CD4-positive, alpha-beta T cell treated with Interleukin-4 for 1 hour (primary cell): ENCODE measurements around the gene PNMA8A.
"Not testable (repeated sequence)": the region's sequence is repeated elsewhere in the genome, so short reads cannot be mapped to it uniquely, and the experiment has no call there.

Source experiments
- DNase-seq, 2 donors: peaks; one replicate each; pipeline ENCODE4 v3.0.0-alpha.2; 2020 to 2022

Gene PNMA8A

GRCh38 chr19:46471116-46471733, at the start of gene PNMA8A:
PNMA8A (minus strand) TSS chr19:46471563; CDS start chr19:46471035, 528 bp downstream.
- peak in 1 of 2 donors; percentile 36 for DNase-seq

DNA sequence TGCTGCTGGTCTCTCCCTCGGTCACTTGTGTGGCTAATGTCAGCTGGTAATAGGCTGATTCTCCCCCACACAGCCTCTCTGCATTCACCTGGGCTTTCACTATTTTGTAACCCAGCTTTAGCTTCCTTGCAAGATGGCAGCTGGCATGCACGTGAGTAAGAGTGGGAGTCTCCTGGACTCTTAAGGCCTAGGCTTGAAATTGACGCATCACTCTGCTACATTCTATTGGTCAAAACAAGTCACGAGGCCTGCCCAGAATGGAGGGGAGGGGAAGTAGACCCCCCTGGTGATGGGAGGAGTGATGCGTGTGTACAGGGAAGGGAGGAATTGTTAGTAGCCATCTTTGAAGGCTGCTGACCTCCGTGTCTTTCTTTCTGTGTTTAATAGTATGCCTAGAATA, 49.3 kb upstream of the PNMA8A start:
- no peak for DNase-seq

GRCh38 chr19:46517471-46517870, 46.1 kb upstream of the PNMA8A start:
- DNase-seq: no peak

GRCh38 chr19:46515879-46516350, 44.6 kb upstream of the PNMA8A start:
- DNase-seq: peak; percentile 39 to 55

- no peak for DNase-seq
Observed at GRCh38 chr19:46515290-46515609, 43.9 kb upstream of the PNMA8A start.

GRCh38 chr19:46514589-46515289, 43.4 kb upstream of the PNMA8A start:
- no peak for DNase-seq

- DNase-seq: peak; percentile 65 to 71
Observed at GRCh38 chr19:46513461-46514236, 42.3 kb upstream of the PNMA8A start.

DNA sequence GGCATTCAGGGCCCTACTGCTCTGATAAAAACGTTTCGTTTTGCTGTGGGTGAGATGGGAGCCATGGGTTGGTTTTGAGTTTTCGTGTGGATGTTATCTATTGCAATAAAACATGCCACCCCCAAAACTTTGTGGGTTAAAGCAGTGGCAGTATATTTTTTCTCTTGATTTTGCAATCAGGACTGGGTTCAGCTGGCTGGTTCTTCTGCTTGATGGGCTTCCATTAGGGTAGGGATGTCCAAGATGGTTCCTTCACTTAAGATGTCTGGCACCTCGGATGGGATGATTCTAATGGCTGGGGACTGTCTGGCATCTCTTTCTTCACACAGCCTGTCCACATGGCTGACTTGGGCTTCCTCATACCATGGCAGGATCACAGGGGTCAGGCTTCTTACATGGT, 39.9 kb upstream of the PNMA8A start:
- no peak for DNase-seq

DNA sequence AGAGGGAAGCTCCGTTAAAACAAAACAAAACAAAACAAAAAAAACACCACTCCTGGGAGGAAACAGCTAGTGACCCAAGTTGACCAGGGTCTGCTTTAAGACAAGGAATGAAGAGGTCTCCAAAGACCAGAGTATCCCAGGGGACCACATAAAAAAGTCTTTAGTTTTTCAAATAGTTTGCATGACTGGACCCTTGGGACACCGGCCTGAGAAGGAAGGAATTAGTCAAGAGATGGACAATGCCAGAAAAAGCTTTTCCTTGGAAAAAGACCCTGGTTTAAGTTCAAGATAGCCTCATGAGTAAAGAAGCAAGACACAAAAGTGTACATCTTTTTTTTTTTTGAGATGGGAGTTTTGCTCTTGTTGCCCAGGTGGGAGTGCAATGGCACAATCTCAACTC, 36.8 kb upstream of the PNMA8A start:
- DNase-seq: no peak

GRCh38 chr19:46503848-46504453, 32.6 kb upstream of the PNMA8A start:
- DNase-seq: no peak

GRCh38 chr19:46502891-46503290, 31.5 kb upstream of the PNMA8A start:
- no peak for DNase-seq

- no peak for DNase-seq
Observed at GRCh38 chr19:46499692-46500091, 28.3 kb upstream of the PNMA8A start.

GRCh38 chr19:46497773-46498172, 26.4 kb upstream of the PNMA8A start:
- no peak for DNase-seq

- not testable (repeated sequence) for DNase-seq
Observed at GRCh38 chr19:46496886-46497285, 25.5 kb upstream of the PNMA8A start.

GRCh38 chr19:46496304-46496703, 24.9 kb upstream of the PNMA8A start:
- DNase-seq: no peak

DNA sequence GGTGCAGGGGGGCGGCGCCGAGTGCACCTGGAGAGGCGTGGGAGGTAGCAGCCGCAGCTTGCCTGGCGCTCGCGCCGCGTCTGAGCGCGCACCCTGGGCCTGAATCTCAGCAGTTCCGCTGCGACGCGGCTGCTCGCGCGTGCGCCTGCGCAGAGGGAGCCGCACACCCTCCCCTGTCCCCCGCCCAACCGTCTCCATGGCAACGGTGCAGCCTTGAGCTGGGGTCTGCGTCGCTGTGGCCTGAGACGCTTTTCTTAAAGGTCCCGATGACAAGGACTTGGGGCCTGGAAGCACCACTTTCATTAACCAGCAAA, 24.4 kb upstream of the PNMA8A start, which contains the start of gene PNMA8B:
Gene PNMA8B (minus strand): TSS at position 82 of the 314 bp plus-strand sequence. CDS start 402 bp downstream, outside the sequence.
- peak in 1 of 2 donors; percentile 58 for DNase-seq

GRCh38 chr19:46494941-46495785, 23.8 kb upstream of the PNMA8A start:
- DNase-seq: no peak

GRCh38 chr19:46494146-46494940, 23.0 kb upstream of the PNMA8A start:
- DNase-seq: no peak

GRCh38 chr19:46493236-46494145, 22.1 kb upstream of the PNMA8A start:
- peak; percentile 20 to 23 for DNase-seq

DNA sequence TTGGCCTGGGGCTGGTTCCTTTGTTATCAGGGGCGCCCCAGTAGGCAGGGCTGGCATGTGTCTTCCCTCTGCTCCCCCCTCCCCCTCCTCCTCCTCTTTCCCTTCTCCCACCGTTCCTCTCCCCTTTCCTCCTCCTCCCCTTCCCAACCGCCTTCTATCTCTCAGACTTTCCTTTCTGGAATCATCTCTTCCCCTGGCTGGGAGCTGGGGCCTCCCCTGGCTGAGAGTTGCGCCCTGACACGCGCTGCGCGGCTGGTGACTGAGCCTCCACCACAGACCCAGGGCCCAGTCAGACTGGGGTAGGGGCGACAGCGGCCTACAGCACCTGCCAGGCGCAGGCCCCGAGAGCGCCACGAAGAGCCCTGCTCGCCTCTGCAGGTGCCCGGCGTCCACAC, 21.5 kb upstream of the PNMA8A start:
- DNase-seq: no peak
